IPS DF 4.7 (cell line): ENCODE data around the gene PUM1.

Source experiments
- DNase-seq: peaks from one replicate; pipeline ENCODE4 v3.0.0-alpha.2; 2013; ENCODE audit warnings: low spot score; ENCODE audit errors: extremely low read depth

The PUM1 gene

GRCh38 chr1:30906631-30907441, 158.7 kb downstream of the PUM1 start:
- no peak for DNase-seq

- no peak for DNase-seq
Observed at GRCh38 chr1:30905916-30906620, 159.4 kb downstream of the PUM1 start.

GRCh38 chr1:30905403-30905802, 160.1 kb downstream of the PUM1 start:
- no peak for DNase-seq

- DNase-seq, result no peak
Observed at GRCh38 chr1:30904962-30905335, 160.6 kb downstream of the PUM1 start.

- no peak for DNase-seq
Observed at GRCh38 chr1:30904191-30904961, 161.1 kb downstream of the PUM1 start.

GRCh38 chr1:30903343-30904034, 162.0 kb downstream of the PUM1 start:
- DNase-seq, result no peak

GRCh38 chr1:30902593-30903290, 162.8 kb downstream of the PUM1 start:
- DNase-seq, result no peak

- DNase-seq, result no peak
Observed at GRCh38 chr1:30901798-30902581, 163.5 kb downstream of the PUM1 start.

- no peak for DNase-seq
Observed at GRCh38 chr1:30900931-30901560, 164.5 kb downstream of the PUM1 start.

GRCh38 chr1:30900486-30900885, 165.0 kb downstream of the PUM1 start:
- no peak for DNase-seq

- no peak for DNase-seq
Observed at GRCh38 chr1:30899577-30900389, 165.7 kb downstream of the PUM1 start.

GRCh38 chr1:30898031-30898815, 167.3 kb downstream of the PUM1 start:
- DNase-seq, result no peak

GRCh38 chr1:30896905-30897304, 168.6 kb downstream of the PUM1 start:
- no peak for DNase-seq

- DNase-seq, result no peak
Observed at GRCh38 chr1:30895944-30896660, 169.4 kb downstream of the PUM1 start.

GRCh38 chr1:30895382-30895943, 170.1 kb downstream of the PUM1 start:
- no peak for DNase-seq

GRCh38 chr1:30894508-30894973, 171.0 kb downstream of the PUM1 start:
- no peak for DNase-seq
